HUES64 (cell line): ENCODE results near the gene RECK.
"Not testable (repeated sequence)": the region's sequence is repeated elsewhere in the genome, so short reads cannot be mapped to it uniquely, and the experiment has no call there.

Experiments
- H3K27ac ChIP-seq: 2 replicates; pipeline ENCODE4 v1.7.0; 2013; ENCODE audit warnings: low read depth, low read length, inconsistent platforms
- H3K27me3 ChIP-seq: 2 replicates; pipeline ENCODE4 v1.6.1; 2013; ENCODE audit warnings: mild to moderate bottlenecking, low read length; ENCODE audit not compliant: insufficient read depth
- H3K36me3 ChIP-seq: 2 replicates; pipeline ENCODE4 v1.6.1; 2013; ENCODE audit warnings: mild to moderate bottlenecking, low read length; ENCODE audit not compliant: insufficient read depth
- H3K4me1 ChIP-seq: 2 replicates; pipeline ENCODE4 v1.6.1; 2013; ENCODE audit warnings: mild to moderate bottlenecking, low read length, moderate library complexity; ENCODE audit not compliant: insufficient read depth
- H3K4me3 ChIP-seq: 2 replicates; pipeline ENCODE4 v1.5.1; 2013; ENCODE audit warnings: mild to moderate bottlenecking, low read length, moderate library complexity
- H3K9ac ChIP-seq: 2 replicates; pipeline ENCODE4 v1.6.1; 2013; ENCODE audit warnings: mild to moderate bottlenecking, low read depth, low read length
- H3K9me3 ChIP-seq: 2 replicates; pipeline ENCODE4 v1.6.1; 2013; ENCODE audit warnings: low read depth, low read length; ENCODE audit not compliant: insufficient read depth
- WGBS: fragments of 150-250, 120-280 bp; methylation state at CpG from one replicate; pipeline ENCODE4 v1.1.7; 2013; ENCODE audit warnings: missing lambda C conversion rate; 5-methylcytosine and 5-hydroxymethylcytosine counted together

RECK gene

DNA sequence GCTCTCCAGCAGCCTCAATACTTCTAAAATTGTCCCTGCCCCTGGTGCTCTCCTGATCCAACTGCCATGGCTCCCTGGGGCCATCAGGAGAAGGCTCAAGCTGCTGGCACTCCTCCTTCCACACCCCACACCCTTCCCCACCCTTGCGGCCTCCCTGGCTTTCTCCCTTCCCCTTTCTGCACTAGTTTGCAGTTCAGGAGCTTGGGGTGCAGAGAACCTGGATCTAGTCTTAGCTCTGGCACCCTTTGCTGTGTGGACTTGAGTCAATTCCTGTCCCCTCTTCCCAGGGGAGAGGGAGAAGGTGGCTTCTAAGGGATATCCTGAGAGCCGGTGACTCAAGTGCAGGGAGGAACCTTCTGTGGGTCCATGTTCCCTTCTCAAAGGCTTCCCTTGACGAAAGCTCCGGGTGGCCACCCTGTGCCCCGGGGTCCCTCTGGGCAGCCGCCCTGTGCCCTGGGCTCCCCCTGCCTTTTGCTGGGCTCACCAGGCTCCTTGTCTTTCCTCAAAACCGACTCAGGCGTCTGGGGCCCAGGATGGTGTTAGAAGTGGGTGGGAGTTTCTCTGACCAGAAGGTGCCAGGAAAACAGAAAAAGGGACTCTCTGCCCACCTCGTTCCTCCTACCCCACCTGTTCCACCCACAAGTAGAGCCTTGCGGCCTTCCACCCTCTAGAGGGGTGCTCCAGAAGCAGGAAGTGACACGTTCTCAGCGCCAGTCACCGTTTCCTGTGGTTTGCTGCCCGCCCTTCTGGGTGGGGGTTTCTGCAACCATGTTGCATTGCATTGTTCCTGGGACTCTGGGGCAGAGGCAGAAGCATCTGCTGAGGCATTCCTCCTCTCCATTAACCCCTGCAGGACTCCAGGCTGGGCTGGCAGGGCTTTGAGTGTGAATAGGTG is 114.8 kb downstream of the RECK start:
- no peak overlapping the region for H3K9ac ChIP-seq

GRCh38 chr9:36152741-36153438 is 116.2 kb downstream of the RECK start:
- no peak overlapping the region for H3K27ac ChIP-seq
- H3K27me3 ChIP-seq: no peaks in the 10 kb centered on the region
- H3K9ac ChIP-seq: no peak overlapping the region
- H3K4me1 ChIP-seq: no peaks in the 10 kb centered on the region
- peaks cover 8% of the 10 kb centered on the region for H3K9me3 ChIP-seq
- no peak overlapping the region for H3K4me3 ChIP-seq
- peaks cover 3% of the 10 kb centered on the region; the same call in 1 of the 2 replicates for H3K36me3 ChIP-seq
- 85% methylated on average over 10 of the region's 10 CpGs for WGBS

More for the DNA sequence above, 114.8 kb downstream of the RECK start:
- Histone ChIP-seq H3K27me3 (no peaks in the 10 kb centered on the region), H3K4me3 (no peak overlapping the region), H3K36me3 (peaks cover 2% of the 10 kb centered on the region; the same call in 1 of the 2 replicates), H3K27ac (no peak overlapping the region), H3K4me1 (no peaks in the 10 kb centered on the region), H3K9me3 (peaks cover 5% of the 10 kb centered on the region)
- 84% methylated on average over 13 of the region's 14 CpGs for whole genome bisulfite sequencing

DNA sequence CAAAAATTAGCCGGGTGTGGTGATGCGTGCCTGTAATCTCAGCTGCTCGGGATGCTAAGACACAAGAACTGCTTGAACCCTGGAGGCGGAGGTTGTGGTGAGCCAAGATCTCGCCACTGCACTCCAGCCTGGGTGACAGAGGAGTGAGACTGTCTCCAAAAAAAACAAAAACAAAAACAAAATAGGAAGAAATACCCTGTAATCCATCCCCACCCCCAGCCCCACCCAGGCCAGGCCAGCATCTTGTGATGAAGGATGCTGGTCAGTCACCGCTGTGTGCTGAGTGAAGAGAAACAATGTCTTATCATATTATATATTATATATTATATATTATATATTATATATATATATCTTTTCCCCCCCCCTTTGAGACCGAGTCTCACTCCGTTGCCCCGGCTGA is 117.0 kb downstream of the RECK start:
- Histone ChIP-seq H3K4me3 (no peak overlapping the region), H3K4me1 (no peaks in the 10 kb centered on the region), H3K36me3 (peaks cover 3% of the 10 kb centered on the region; the same call in 1 of the 2 replicates), H3K9me3 (peaks cover 8% of the 10 kb centered on the region), H3K27ac (no peak overlapping the region), H3K27me3 (no peaks in the 10 kb centered on the region), H3K9ac (no peak overlapping the region)
- WGBS: 83% methylated on average over 8 of the region's 9 CpGs

GRCh38 chr9:36154331-36154952 is 117.7 kb downstream of the RECK start:
- Histone ChIP-seq H3K4me3 (no peak overlapping the region), H3K36me3 (peaks cover 3% of the 10 kb centered on the region; the same call in 1 of the 2 replicates), H3K4me1 (no peaks in the 10 kb centered on the region), H3K27me3 (no peaks in the 10 kb centered on the region), H3K27ac (no peak overlapping the region), H3K9ac (no peak overlapping the region), H3K9me3 (peaks cover 8% of the 10 kb centered on the region)
- 85% methylated on average over 11 of the region's 11 CpGs for WGBS

GRCh38 chr9:36156116-36156515 is 119.4 kb downstream of the RECK start:
- Histone ChIP-seq H3K36me3 (peaks cover 3% of the 10 kb centered on the region; the same call in 1 of the 2 replicates), H3K27ac (no peak overlapping the region), H3K4me1 (no peaks in the 10 kb centered on the region), H3K27me3 (no peaks in the 10 kb centered on the region), H3K4me3 (no peak overlapping the region), H3K9ac (no peak overlapping the region), H3K9me3 (peaks cover 8% of the 10 kb centered on the region)
- 94% methylated on average over 6 of the region's 6 CpGs for WGBS

DNA sequence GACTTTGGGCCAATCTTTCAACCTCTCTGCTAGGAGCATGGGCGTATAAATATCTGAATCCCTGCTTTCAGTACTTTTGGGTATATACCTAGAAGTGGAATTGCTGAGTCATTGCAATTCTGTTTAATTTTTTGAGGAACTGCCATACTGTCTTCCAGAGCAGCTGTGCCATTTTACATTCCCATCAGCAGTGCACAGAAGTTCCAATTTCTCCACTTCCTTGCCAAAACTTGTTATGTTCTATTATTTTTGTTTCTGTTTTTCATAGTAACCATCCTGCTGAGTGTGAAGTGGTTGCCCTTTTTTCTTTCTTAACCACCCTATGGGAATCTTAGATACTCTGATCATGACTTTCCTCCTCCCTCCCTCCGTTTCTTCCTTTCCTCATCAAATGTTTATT is 121.4 kb downstream of the RECK start:
- WGBS: 100% methylated on average over 2 of the region's 2 CpGs
- H3K4me3 ChIP-seq: no peak overlapping the region
- H3K36me3 ChIP-seq: peaks cover 3% of the 10 kb centered on the region; the same call in 1 of the 2 replicates
- H3K9me3 ChIP-seq: peaks cover 8% of the 10 kb centered on the region
- peaks cover 11% of the 10 kb centered on the region for H3K4me1 ChIP-seq
- H3K27ac ChIP-seq: no peak overlapping the region
- no peak overlapping the region for H3K9ac ChIP-seq
- no peaks in the 10 kb centered on the region for H3K27me3 ChIP-seq

- WGBS: 94% methylated on average over 7 of the region's 7 CpGs
- H3K4me1 ChIP-seq: peaks cover 19% of the 10 kb centered on the region
- no peak overlapping the region for H3K9ac ChIP-seq
- H3K27ac ChIP-seq: no peak overlapping the region
- no peak overlapping the region for H3K4me3 ChIP-seq
- peaks cover 3% of the 10 kb centered on the region; the same call in 1 of the 2 replicates for H3K36me3 ChIP-seq
- H3K9me3 ChIP-seq: peaks cover 8% of the 10 kb centered on the region
- H3K27me3 ChIP-seq: no peaks in the 10 kb centered on the region
These were observed 122.2 kb downstream of the RECK start for GRCh38 chr9:36158917-36159316.

- not testable (repeated sequence) for H3K36me3 ChIP-seq, H3K9ac ChIP-seq, H3K27ac ChIP-seq, H3K4me3 ChIP-seq, H3K9me3 ChIP-seq, H3K27me3 ChIP-seq
- WGBS: 96% methylated on average over 4 of the region's 4 CpGs
- H3K4me1 ChIP-seq: peaks cover 22% of the 10 kb centered on the region
These were observed 122.8 kb downstream of the RECK start for GRCh38 chr9:36159509-36159908.

- peaks cover 27% of the 10 kb centered on the region for H3K4me1 ChIP-seq
- not testable (repeated sequence) for H3K27ac ChIP-seq, H3K9me3 ChIP-seq, H3K36me3 ChIP-seq, H3K4me3 ChIP-seq, H3K27me3 ChIP-seq, H3K9ac ChIP-seq
- 85% methylated on average over 11 of the region's 11 CpGs for WGBS
These were observed 123.4 kb downstream of the RECK start for GRCh38 chr9:36160126-36160525.

- Histone ChIP-seq H3K27me3 (no peaks in the 10 kb centered on the region), H3K4me1 (peaks cover 27% of the 10 kb centered on the region), H3K4me3 (no peak overlapping the region), H3K36me3 (peaks cover 3% of the 10 kb centered on the region; the same call in 1 of the 2 replicates), H3K9me3 (peaks cover 7% of the 10 kb centered on the region), H3K9ac (no peak overlapping the region), H3K27ac (no peak overlapping the region)
- 90% methylated on average over 2 of the region's 2 CpGs for WGBS
These were observed 124.5 kb downstream of the RECK start for GRCh38 chr9:36161187-36161586.

GRCh38 chr9:36162211-36162738 is 125.6 kb downstream of the RECK start:
- Histone ChIP-seq H3K9me3 (no peaks in the 10 kb centered on the region), H3K4me1 (peaks cover 27% of the 10 kb centered on the region), H3K9ac (no peak overlapping the region), H3K36me3 (no peaks in the 10 kb centered on the region), H3K27me3 (no peaks in the 10 kb centered on the region), H3K27ac (peak overlapping the region; percentile 74), H3K4me3 (no peak overlapping the region)
- 80% methylated on average over 17 of the region's 17 CpGs for WGBS
